PC-3 (cell line): Measurements from ENCODE around the gene INO80C. TPM values are rescaled to one million over a fixed set of nuclear protein-coding genes. Genes with fewer than 3 reads are reported as not detected.

ENCODE experiments used
- ATAC-seq: fragments of 200-7000 bp; cut with Tn5 transposase; 2 replicates; pipeline ENCODE4 v1.9.1; 2020; ENCODE audit warnings: mild to moderate bottlenecking, moderate library complexity
- BruUV-seq: library from RNA; stranded (reverse); fragments of 400-500 nt; replicated peaks from 2 replicates; lab custom pipeline; 2021; lab: Mats Ljungman, UMichigan
- CTCF ChIA-PET: fragments of 300-600 bp; sonication (Branson Sonifier 250); formaldehyde crosslinking; loops from one replicate; lab custom pipeline; 2022; ENCODE audit warnings: antibody characterized with exemption; lab: Charles Lee
- POLR2A ChIA-PET: fragments of 300-600 bp; sonication (Branson Sonifier 250); formaldehyde crosslinking; loops from one replicate; lab custom pipeline; 2022; ENCODE audit warnings: antibody characterized with exemption; ENCODE audit not compliant: unreplicated experiment; lab: Charles Lee
- DNase-seq: peaks from one replicate; pipeline ENCODE4 v3.0.0-alpha.2; 2015
- H2AFZ ChIP-seq: fragments of 300-600 bp; sonication (generic); 2 replicates; pipeline ENCODE4 v1.6.0; 2016; ENCODE audit warnings: antibody characterized with exemption, low read length
- H3F3A ChIP-seq: fragments of 300-600 bp; sonication (generic); one replicate; pipeline ENCODE4 v1.6.0; 2017; ENCODE audit warnings: antibody characterized with exemption, low read length, control low read depth, mild to moderate bottlenecking; ENCODE audit not compliant: unreplicated experiment
- H3K27ac ChIP-seq: fragments of 300-600 bp; sonication (generic); 2 replicates; pipeline ENCODE4 v1.5.1; 2016; ENCODE audit warnings: mild to moderate bottlenecking, low read length
- H3K27me3 ChIP-seq: fragments of 300-600 bp; sonication (generic); 2 replicates; pipeline ENCODE4 v1.6.1; 2016; ENCODE audit warnings: low read length, mixed read lengths
- H3K36me3 ChIP-seq: fragments of 300-600 bp; sonication (generic); 2 replicates; pipeline ENCODE4 v1.6.1; 2016; ENCODE audit warnings: low read depth, mixed run types, low read length, mixed read lengths
- H3K4me1 ChIP-seq: fragments of 300-600 bp; sonication (generic); 2 replicates; pipeline ENCODE4 v1.5.1; 2016; ENCODE audit warnings: low read length; ENCODE audit not compliant: insufficient read depth
- H3K4me2 ChIP-seq: fragments of 300-600 bp; sonication (generic); 2 replicates; pipeline ENCODE4 v1.6.0; 2016; ENCODE audit warnings: low read length
- H3K4me3 ChIP-seq: fragments of 300-600 bp; sonication (generic); 2 replicates; pipeline ENCODE4 v1.5.1; 2016; ENCODE audit warnings: mild to moderate bottlenecking, low read length, mixed read lengths
- H3K79me2 ChIP-seq: fragments of 300-600 bp; sonication (generic); 2 replicates; pipeline ENCODE4 v1.6.1; 2017; ENCODE audit warnings: low read length, mixed read lengths
- H3K9ac ChIP-seq: fragments of 300-600 bp; sonication (generic); 2 replicates; pipeline ENCODE4 v1.6.0; 2016; ENCODE audit warnings: mild to moderate bottlenecking, low read length
- H3K9me2 ChIP-seq: fragments of 300-600 bp; sonication (generic); replicated peaks from 2 replicates; pipeline ENCODE4 v1.6.1; 2016; ENCODE audit warnings: mixed run types, low read length, mixed read lengths
- H3K9me3 ChIP-seq: fragments of 300-600 bp; sonication (generic); 2 replicates; pipeline ENCODE4 v1.6.1; 2016; ENCODE audit warnings: low read length, mixed read lengths
- H4K20me1 ChIP-seq: fragments of 300-600 bp; sonication (generic); 2 replicates; pipeline ENCODE4 v1.6.1; 2016; ENCODE audit warnings: low read length, mixed read lengths
- EZH2 ChIP-seq: fragments of 300-600 bp; sonication (generic); IDR thresholded peaks from one replicate; pipeline ENCODE4 v1.6.1; 2017; ENCODE audit warnings: antibody characterized with exemption, mild to moderate bottlenecking, low read length; ENCODE audit not compliant: unreplicated experiment
- EZH2phosphoT487 ChIP-seq: fragments of 300-600 bp; sonication (generic); IDR thresholded peaks from 2 replicates; pipeline ENCODE4 v1.6.1; 2018; ENCODE audit warnings: mild to moderate bottlenecking, antibody characterized with exemption, low read length, borderline replicate concordance
- intact Hi-C: fragments of 100-400 bp; cut with micrococcal nuclease; formaldehyde crosslinking; loops from 2 replicates; pipeline ENCODE4 v1.9.0; 2023
- total RNA-seq: library from RNA; depleted of rRNA; stranded (reverse); fragments of >200 nt; gene quantifications from 2 replicates; pipeline ENCODE4 v1.2.3, GENCODE V29; 2014
- TF ChIP-seq, protein P1 (sequence below): fragments of 300-600 bp; sonication (generic); conservative IDR thresholded peaks from 2 replicates; pipeline ENCODE4 v1.5.1; 2017; ENCODE audit warnings: antibody characterized with exemption, low read depth, mild to moderate bottlenecking, low read length

INO80C gene
- total RNA-seq, 1 experiment from 2014 or later: 6.8 TPM

DNA sequence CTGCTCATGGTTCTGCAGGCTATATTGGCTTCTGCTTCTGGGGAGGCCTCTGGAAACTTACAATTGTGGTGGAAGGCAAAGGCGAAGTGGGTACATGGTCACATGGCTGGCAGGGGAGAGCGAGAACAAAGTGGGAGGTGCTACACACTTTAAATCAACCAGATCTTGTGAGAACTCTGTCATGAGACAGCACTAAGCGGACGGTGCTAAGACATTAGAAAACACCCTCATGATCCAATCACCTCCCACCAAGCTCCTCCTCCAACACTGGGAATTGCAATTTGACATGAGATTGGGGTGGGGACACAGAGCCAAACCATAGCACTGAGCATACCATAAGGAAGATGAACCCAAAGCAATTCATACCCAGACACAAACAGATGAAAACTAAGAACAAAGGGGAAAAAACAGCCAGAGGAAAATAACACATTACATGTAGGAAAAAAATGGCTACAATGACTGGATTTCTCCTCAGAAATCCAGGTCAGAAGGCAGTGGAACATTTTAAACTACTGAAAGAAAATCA, 31.1 kb upstream of the INO80C start:
- H3K9me3 ChIP-seq: no peaks in the 10 kb centered on the region
- no peak for TF ChIP-seq EZH2phosphoT487
- TF ChIP-seq EZH2: no peak
- TF ChIP-seq, protein P1, sequence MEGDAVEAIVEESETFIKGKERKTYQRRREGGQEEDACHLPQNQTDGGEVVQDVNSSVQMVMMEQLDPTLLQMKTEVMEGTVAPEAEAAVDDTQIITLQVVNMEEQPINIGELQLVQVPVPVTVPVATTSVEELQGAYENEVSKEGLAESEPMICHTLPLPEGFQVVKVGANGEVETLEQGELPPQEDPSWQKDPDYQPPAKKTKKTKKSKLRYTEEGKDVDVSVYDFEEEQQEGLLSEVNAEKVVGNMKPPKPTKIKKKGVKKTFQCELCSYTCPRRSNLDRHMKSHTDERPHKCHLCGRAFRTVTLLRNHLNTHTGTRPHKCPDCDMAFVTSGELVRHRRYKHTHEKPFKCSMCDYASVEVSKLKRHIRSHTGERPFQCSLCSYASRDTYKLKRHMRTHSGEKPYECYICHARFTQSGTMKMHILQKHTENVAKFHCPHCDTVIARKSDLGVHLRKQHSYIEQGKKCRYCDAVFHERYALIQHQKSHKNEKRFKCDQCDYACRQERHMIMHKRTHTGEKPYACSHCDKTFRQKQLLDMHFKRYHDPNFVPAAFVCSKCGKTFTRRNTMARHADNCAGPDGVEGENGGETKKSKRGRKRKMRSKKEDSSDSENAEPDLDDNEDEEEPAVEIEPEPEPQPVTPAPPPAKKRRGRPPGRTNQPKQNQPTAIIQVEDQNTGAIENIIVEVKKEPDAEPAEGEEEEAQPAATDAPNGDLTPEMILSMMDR: no peak
- no peaks in the 10 kb centered on the region for H3F3A ChIP-seq
- H2AFZ ChIP-seq: no peak overlapping the region
- no peaks in the 10 kb centered on the region for H4K20me1 ChIP-seq
- H3K36me3 ChIP-seq: no peaks in the 10 kb centered on the region
- no peaks in the 10 kb centered on the region for H3K79me2 ChIP-seq
- no peak for ATAC-seq
- no peaks in the 10 kb centered on the region for H3K9me2 ChIP-seq
- ChIA-PET POLR2A (no interaction called here), CTCF (no interaction called here)
- H3K4me3 ChIP-seq: no peak overlapping the region
- H3K27me3 ChIP-seq: no peaks in the 10 kb centered on the region
- H3K4me2 ChIP-seq: no peak overlapping the region
- H3K4me1 ChIP-seq: no peaks in the 10 kb centered on the region
- intact Hi-C loops: no loop called here
- no peak overlapping the region for H3K9ac ChIP-seq
- no TSS peak for BruUV-seq
- H3K27ac ChIP-seq: no peak overlapping the region
- no peak for DNase-seq

- no peak for ATAC-seq
- Histone ChIP-seq H3K9me3 (no peaks in the 10 kb centered on the region), H3K36me3 (no peaks in the 10 kb centered on the region), H3K79me2 (no peaks in the 10 kb centered on the region), H3K4me1 (no peaks in the 10 kb centered on the region), H3K9ac (no peak overlapping the region), H3K9me2 (no peaks in the 10 kb centered on the region), H2AFZ (no peak overlapping the region), H4K20me1 (no peaks in the 10 kb centered on the region), H3F3A (no peaks in the 10 kb centered on the region), H3K27ac (no peak overlapping the region), H3K4me3 (no peak overlapping the region), H3K4me2 (no peak overlapping the region), H3K27me3 (no peaks in the 10 kb centered on the region)
- intact Hi-C loops: no loop called here
- CTCF ChIA-PET: interaction anchor here (0.6 kb wide), 1 partner anchor 399 kb away, joined by 5 read pairs; no protein-coding TSS in a partner anchor
- BruUV-seq: no TSS peak
- no peak for DNase-seq
- TF ChIP-seq, protein P1: no peak
- TF ChIP-seq EZH2phosphoT487 (no peak), EZH2 (no peak)
- POLR2A ChIA-PET: no interaction called here
These were observed 28.8 kb upstream of the INO80C start for GRCh38 chr18:35526495-35527059.

DNA sequence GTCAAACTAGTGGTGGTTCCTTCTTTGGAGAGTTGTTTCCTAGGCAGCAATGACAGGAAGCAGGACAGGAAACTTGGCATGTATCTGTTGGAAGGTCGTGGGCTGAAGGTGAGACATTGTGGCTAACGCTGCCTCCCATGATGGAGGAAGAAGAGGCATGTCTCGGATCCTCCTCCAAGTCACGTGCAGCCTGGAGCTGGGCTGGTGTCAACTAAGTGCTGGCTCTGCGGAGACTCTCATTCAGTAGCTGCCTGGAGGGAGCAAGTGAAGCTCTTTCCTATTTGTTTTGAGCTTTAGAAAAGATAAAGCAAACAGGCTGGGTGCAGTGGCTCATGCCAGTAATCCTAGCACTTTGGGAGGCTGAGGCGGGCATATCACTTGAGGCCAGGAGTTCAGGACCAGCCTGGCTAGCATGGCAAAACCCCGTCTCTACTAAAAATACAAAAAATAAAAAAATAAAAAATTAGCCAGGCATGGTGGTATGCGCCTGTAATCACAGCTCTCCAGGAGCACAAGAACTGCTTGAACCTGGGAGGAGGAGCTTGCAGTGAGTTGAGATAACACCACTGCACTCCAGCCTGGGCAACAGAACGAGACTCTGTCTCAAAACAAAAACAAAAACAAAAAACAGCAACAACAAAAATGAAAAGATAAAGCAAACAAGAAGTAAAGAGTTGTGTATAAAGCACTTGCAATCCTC, 28.2 kb upstream of the INO80C start:
- H3K4me2 ChIP-seq: no peak overlapping the region
- no peak overlapping the region for H3K4me3 ChIP-seq
- BruUV-seq: no TSS peak
- H3K9me3 ChIP-seq: no peaks in the 10 kb centered on the region
- no peaks in the 10 kb centered on the region for H3K4me1 ChIP-seq
- ChIA-PET POLR2A (interaction anchor here (0.5 kb wide), 1 partner anchor 155 kb away, joined by 3 read pairs; no protein-coding TSS in a partner anchor), CTCF (no interaction called here)
- TF ChIP-seq, protein P1: no peak
- ATAC-seq: no peak
- H3F3A ChIP-seq: no peaks in the 10 kb centered on the region
- H3K27ac ChIP-seq: no peak overlapping the region
- H3K79me2 ChIP-seq: no peaks in the 10 kb centered on the region
- no peaks in the 10 kb centered on the region for H3K9me2 ChIP-seq
- H3K9ac ChIP-seq: no peak overlapping the region
- DNase-seq: no peak
- no peaks in the 10 kb centered on the region for H4K20me1 ChIP-seq
- H3K36me3 ChIP-seq: no peaks in the 10 kb centered on the region
- intact Hi-C loops: no loop called here
- H2AFZ ChIP-seq: no peak overlapping the region
- H3K27me3 ChIP-seq: no peaks in the 10 kb centered on the region
